GM20431 (cell line): ENCODE data around the gene SLC51A.

ENCODE experiments used
- in situ Hi-C: fragments of 300-500 bp; cut with MseI, MboI; formaldehyde crosslinking; loops from one replicate; pipeline ENCODE4 v1.15.0; 2020; ENCODE audit warnings: low sequenced_read_pairs; ENCODE audit not compliant: unreplicated experiment

The SLC51A gene

DNA sequence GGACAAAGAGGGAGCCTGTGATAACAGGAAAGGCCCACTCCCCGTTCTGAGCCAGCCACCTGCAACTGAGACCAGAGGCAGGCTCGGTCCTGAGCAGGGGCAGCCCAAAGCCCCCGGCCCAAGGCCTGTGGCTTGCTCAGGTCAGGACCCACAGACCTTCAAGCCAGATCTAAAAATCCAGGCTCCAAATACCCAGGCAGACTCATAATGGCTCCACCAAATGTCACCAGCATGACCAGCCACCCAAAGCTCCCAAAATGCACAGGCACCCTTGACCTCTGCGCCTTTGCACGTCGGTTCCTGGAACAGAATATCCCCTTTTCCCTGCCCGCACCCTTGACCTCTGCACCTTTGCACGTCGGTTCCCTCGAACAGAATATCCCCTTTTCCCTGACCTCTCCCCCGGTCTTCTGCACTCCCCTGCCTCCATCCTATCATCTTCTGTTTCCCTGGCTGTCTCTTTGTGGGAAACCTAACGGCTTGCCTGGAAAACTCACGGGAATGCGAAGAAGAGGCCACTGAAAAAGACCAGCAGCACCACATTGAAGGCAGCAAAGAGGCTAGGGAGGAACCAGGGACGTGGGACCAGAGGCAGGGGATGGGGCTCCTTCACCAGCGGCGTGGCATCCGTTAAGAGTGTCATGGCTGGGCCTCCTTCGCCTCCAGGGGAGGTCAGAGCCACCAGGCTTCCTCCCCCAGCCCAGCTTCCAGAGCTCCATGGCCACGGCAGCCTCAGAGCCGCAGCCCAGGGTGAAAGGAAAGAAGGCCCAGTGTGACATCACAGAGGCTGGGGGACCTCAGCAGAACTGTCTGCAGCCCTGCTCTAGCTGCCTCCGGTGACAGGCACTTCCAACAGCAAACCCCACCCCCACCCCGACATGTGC, 5.4 kb upstream of the SLC51A start, which contains the start of gene ZDHHC19:
ZDHHC19 (minus strand) TSS at position 728 of the 884 bp plus-strand sequence; CDS start at position 643, 85 bp downstream.
- in situ Hi-C loops = no loop called here

DNA sequence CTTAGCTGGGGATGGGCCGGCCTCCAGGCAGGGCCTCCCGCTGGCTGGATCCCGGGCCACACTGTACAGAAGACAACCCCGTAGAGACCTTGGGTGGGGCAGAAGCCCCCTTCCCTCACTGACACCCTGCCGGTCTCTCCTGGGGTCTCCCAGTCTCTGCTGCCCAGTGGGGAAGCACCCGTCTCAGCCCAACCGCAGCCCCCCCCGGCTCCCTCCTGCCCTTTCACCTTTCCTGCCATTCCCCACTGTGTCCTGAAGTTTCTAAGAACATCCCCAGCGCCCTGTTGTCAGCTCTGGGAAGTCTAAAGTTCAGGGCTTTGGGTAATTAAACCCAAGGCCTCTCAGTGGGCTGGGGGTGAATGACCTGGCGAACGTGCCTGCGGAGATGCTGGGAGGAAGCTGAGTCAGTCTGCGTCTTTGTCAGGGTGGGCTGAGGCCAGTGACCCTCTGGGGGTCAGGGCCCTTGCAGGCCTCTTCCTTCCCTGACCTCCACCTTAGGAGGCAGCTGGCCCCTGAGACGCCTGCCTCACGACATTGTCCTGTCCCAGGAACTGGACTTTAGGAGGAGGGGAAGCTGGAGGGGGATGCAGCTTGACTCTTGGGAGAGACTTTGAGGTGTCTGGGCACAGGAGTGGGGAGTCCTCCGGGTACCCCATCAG, 1.4 kb upstream of the SLC51A start:
- in situ Hi-C loops = no loop called here

DNA sequence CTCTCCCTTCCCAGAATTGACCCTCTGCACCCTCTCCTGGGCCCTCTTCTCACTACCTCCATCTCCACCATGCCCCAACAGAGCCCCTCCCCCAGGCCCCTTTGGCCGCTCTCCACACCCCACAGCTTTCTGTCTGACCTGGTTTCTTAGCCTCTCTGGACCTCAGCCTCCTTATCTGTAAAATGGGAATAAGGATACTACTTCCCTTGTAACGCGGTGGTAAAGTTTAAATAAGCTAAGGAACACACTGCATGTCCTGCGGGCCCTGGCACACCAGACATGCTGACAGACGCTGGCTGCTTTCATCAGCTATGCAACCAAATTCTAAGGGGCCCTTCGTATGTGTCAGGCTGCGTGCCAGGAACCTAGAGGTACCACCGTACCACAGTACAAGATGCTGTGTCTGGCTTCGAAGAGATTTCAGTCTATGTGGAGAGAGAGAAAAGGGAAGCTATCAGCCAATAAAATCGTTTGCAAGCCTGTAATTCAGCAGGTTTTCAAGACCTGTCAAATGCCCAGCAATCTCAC, 777 bp upstream of the SLC51A start:
- in situ Hi-C loops = no loop called here

DNA sequence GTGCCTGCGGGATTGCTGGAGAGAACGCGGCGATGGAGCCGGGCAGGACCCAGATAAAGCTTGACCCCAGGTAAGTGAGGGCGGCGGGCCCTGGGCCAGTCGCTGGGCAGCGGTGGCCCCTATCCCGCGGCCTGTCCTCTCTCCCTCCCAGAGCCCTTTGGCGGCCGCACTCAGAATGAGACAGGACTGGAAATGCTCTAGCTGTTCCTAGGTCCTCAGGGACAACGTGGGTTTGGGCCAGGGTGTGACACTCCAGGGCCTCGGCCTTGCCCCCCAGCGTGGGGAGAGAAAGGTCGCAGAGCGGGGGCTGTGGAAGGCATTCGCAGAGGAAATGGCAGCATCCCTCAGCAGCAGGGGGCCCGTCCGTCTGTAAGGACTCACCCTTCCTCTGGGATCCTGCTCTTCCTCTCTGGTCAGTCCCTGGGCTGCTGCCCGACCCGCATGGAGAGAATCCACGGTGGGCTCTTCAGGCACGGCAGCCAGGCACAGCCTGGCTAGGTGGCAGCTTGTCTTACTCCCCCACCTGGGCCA, 412 bp downstream of the SLC51A start:
- in situ Hi-C loops = no loop called here

DNA sequence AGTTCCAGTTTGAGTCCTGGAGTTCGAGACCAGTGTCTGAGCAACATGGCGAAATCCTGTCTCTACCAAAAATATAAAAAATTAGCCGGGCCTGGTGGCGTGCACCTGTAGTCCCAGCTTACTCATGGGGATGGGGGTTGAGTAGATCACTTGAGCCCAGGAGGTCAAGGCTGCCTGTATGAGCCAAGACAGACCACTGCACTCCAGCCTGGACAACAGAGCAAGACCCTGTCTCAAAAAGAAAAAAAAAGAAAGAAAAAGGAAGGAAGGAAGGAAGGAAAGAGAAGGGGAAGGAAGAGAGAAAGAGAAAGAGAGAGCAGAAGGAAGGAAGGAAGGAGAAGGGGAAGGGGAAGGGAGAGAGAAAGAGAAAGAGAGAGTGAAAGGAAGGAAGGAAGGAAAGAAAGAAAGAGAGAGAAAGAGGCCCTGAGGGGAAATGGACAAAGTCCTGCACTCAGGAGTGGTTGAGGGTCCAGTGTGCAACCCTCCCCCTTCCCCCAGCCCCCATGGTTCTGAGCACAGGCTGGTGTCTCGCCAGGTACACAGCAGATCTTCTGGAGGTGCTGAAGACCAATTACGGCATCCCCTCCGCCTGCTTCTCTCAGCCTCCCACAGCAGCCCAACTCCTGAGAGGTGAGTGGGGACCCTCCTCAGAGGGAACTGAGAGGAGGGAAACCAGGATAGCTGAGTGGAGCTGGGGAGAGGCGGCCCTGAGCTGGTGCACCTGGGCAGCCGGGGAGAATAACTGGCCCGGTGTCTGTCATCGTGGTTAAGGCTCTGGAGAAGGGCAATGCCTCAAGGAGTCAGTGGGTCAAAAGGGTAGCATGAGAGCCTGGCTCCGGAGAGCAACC, 1.2 kb downstream of the SLC51A start:
- in situ Hi-C loops = no loop called here

DNA sequence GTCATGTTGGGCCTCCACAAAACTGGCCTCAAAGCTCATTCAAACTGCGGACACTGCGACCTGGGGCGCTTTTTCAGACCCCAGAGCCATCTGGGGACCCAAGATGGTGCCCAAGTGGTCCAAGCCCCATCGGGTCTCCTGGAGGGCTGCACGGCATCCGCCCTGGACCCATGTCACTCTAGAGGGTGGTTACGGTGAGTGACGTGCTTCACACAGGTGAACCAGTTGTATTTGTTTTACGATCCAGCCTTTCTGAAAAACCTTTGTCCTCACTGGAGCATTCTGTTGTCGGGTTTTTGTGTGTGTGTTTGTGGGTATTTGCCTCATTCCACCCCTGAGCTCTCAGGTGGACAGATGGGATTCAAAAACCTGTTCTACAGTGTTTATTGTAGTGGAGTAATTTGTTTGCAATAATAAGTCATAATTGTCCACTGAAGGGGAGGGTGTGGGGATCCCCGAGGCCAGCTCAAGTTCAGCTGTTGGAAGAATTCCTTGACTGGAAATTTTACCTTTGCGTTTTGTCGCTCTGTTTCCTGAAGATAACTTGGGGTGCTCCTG, 1.9 kb downstream of the SLC51A start:
- in situ Hi-C loops = no loop called here

DNA sequence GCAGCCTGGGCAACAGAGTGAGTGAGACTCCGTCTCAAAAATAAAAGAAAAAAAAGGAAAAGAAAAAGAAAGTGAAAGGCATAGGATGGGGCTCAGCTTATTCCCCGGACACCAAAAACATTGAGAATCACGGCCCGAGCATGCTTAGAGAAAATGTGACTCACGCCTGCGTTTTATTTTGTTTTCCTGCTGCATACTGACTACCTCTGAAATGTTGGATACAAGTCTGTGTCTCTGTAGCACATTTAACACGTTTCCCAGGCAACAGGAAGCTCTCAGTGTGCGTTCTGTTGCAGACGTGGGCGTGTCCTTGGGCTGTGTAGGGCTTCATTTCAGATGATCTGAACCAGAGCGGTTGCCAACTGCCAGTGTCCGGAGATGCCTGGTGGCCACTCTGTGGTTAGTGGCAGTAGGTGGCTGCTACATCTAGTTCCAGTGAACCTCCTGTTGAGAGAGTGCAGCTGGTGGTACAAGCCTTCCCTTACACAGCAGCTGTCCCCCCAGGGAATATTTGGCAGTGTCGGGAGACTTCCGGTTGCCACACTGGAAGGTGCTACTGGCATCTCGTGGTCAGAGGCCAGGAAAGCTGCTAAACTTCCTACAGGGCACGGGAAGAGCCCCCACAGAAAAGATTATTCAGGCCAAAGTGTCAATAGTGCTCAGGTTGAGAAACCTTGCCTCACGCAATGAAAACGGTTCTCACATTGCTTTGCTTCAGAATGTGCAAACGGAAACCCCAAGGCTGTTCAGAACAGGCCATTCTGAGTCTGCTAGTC, 3.0 kb downstream of the SLC51A start:
- in situ Hi-C loops = no loop called here

DNA sequence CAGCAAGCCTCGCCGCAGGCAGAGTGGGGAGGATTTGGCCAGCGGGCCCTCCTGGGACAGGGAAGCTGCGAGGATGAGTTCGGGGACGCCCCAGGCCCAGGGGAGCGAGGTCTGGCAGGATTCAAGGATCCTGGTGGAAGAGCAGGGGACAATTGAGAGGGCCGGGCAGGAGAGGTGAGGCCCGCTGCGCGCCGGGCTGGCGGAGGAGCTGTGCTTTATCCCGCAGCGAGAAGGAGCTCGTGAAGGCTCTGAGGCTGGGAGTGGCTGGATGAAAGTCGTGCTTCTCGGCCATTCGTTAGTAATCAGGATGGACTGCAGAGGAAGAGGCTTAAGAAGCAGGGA, 3.6 kb downstream of the SLC51A start:
- in situ Hi-C loops = no loop called here

DNA sequence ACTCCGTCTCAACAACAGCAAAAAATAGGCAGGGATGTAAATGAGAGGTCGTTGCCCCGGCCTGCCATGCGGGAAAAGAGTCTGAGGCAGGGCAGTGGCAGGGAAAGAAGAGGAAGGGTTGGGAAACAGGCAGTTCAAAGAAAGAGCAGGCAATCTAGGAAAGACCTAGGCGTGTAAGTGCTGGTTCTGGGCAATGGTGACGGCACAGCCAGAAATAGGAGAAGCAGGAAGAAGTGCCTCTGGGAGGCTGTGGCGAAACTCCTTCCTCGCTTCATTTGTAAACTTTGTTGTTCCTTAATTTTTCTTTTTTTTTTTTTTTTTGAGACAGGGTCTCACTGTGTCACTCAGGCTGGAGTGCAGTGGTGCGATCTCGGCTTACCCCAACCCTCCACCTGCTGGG, 4.3 kb downstream of the SLC51A start:
- in situ Hi-C loops = no loop called here

DNA sequence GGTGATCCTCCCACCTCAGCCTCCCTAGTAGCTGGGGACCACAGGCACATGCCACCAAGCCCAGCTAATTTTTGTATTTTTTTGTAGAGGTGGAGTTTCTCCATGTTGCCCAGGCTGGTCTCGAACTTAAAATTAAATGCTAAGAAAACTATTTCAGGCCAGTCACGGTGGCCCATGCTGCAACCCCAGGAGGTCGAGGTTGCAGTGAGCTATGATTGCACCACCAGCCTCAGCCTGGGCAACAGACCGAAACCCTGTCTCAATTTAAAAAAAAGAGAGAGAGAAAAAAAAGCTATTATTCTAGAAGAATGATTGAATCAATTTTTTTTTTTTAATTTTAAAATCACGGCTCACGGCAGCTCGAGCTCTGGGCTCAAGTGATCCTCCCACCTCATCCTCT, 4.7 kb downstream of the SLC51A start:
- in situ Hi-C loops = no loop called here

DNA sequence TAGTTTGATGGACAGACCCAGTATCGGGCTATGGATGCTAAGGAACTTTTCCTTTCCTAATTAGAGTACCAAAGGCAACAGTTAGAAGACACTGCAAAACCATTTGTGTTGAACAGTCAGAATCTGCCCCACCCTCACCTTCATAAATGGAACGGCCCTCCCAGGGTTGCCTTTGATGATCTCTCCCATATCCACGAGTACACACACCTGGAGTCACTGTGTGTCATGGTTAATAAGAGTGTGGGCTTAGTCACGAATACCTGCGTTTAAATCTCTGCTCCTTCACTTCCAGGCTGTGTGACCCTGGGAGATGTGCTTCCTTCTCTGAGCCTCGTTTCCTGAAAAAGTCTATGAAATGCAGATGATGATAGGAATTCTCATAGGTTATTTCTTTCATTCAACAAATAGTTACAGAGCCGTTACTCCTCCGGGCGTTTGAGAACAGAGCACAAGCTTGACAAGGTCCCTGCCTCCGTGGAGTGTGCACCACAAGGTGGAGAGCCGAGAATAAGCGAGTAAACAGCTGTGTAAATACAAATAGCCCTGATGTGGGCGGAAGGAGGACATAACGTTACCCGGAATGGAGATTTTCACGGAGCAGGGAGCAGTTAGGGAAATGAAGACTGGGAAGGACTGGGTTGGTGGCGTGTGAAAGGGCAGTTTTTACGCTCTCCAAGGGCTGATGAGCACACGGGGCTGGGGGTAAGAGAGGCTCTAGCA, 6.7 kb downstream of the SLC51A start:
- in situ Hi-C loops = no loop called here

DNA sequence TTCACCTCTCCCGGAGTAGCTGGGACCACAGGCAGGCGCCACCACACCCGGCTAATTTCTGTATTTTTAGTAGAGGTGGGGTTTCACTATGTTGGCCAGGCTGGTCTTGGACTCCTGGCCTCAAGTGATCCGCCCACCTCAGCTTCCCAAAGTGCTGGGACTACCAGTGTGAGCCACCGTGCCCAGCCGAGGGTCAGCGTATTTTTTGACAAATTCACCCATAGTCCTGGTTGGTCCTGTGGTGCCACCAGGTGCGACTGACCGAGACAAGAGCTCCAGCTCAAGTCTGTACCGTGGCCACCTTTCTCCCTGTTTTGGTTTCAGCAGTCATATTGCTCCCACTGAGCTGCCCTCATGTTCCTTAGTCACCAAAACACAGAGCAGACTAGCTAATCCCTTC, 8.8 kb downstream of the SLC51A start:
- in situ Hi-C loops = no loop called here

DNA sequence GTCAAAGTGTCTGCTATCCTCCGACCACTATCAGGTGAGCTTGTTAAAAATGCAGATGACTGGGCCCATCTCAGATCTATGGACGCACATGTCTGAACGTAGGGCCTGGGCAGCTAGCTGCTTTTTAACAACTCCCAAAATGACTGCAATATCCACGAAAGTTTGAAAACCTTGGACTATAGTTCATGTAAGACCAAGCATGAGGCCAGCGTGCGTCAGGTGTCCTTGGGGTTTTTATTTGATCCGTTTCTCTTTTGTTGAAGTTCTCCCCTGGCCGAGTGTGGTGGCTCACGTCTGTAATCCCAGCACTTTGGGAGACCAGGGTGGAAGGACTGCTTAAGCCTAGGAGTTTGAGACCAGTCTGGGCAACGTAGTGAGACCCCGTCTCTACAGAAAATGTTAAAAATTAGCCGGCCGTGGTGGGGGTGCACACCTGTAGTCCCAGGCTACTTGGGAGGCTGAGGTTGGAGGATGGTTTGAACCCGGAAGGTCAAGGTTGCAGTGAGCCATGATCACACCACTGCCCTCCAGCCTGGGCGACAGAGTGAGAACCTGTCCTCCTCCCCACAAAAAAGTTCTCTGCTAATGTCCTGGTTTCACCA, 9.5 kb downstream of the SLC51A start:
- in situ Hi-C loops = no loop called here

DNA sequence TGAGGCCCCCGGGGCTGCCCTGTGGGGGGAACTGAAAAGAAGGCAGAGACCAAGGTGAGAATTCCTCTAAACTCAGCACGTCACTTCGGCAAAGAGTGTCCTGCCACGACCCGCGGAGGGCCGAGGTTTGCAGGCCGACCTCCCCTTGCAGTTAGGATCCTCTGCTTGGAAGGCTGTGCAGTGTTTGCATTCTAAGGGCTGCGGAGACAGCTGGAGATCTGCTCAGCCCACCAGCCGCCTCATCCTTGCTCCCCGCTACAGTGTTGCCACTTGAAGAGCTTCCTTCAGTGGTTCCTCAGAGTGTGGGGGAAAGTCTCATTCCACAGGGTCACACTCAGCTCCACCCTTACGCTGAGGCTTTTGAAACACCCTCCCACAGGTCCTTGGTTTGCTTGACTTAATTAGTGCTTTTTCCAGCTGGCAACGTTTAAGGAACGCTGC, 10.8 kb downstream of the SLC51A start:
- in situ Hi-C loops = no loop called here

DNA sequence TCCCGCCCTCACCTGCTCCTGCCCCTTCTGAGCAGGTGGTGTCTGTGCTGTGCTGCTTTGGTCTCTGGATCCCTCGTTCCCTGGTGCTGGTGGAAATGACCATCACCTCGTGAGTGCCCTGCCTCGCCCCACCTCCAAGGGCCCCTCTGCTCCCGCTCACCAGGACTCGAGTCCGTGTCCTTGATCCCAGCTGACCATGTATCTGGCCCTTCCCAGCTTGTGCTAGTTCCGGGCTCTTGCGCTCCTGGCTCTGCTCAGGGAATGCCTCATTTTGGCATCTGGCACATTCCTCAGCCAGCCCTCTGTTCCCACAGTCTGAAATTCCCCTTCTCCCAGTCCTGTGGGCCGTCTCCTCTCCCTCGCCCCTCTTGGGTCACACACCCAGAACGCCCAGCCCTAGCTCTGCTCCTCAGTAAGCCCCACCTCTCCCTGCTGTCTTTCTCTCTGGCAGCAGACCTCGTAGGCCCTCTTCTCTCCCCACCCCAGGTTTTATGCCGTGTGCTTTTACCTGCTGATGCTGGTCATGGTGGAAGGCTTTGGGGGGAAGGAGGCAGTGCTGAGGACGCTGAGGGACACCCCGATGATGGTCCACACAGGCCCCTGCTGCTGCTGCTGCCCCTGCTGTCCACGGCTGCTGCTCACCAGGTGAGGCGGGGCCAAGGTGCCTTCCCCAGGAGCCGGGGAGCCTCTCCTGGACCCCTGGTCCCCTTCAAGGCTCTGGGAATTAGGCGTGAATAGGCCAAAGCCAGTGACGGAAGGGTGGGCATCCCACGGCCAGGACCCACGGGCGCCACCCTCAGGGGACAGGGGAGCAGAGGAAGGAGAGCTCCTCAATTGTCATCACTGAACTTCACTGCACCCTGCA, 11.5 kb downstream of the SLC51A start:
- in situ Hi-C loops = no loop called here

DNA sequence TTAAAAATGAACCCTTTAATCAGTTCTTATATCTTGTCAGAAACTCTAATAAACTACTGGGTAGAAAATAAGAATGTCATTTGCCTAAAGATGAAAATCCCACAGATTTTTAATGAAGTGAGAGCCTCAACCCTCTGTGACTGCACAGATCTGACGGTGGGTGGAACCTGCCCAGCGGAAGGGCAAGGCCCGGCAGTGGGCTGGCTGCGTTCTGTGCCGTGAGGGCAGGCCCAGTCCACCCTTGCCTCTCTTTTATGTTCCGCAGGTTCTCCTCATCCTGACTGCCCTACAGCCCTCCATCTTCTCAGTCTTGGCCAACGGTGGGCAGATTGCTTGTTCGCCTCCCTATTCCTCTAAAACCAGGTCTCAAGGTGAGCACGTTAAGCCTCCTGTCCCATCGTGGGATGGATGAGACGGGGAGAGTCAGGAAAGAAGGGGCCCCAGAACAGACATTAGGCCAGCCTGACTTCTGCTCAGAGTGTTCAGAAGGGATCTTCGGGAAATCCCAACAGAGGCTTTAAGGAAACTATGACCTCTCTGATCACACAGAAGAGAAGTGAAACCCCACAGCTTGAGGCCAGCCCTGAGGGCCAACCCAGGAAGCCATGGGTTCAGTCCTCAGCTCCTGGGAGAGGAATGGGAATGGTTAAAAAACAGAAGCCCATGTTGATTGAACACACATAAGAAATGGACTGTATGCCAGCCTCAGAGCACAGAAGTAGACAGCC, 16.0 kb downstream of the SLC51A start:
- in situ Hi-C loops = no loop called here

DNA sequence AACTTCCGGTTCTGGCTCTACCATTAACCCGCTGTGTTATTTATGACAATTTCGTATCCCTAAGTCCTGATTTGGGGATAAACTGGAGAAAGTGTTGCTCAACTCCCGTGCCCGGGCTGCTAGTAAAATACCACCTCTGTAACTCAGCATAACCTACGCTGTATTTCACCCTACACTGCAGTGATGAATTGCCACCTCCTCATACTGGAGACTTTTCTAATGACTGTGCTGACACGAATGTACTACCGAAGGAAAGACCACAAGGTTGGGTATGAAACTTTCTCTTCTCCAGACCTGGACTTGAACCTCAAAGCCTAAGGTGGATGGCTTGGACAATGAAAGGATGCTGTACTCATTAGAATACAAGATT, 16.5 kb downstream of the SLC51A start:
- in situ Hi-C loops = no loop called here
